Osteocyte (in vitro differentiated cells): ENCODE data around the gene RELB. TPM values are rescaled to one million over a fixed set of nuclear protein-coding genes. Genes with fewer than 3 reads are reported as not detected.

Experiments
- DNase-seq: peaks from one replicate; pipeline ENCODE4 v3.0.0; 2021; ENCODE audit warnings: mixed read lengths; ENCODE audit not compliant: unreplicated experiment; ENCODE audit errors: extremely low spot score
- H3K27ac Mint-ChIP-seq: one replicate; pipeline ENCODE4 v1.8.0; 2021; ENCODE audit warnings: mild to moderate bottlenecking, mixed read lengths; ENCODE audit not compliant: unreplicated experiment
- H3K27me3 Mint-ChIP-seq: one replicate; pipeline ENCODE4 v1.8.0; 2021; ENCODE audit warnings: mixed read lengths; ENCODE audit not compliant: unreplicated experiment
- H3K36me3 Mint-ChIP-seq: one replicate; pipeline ENCODE4 v1.8.0; 2021; ENCODE audit warnings: mixed read lengths; ENCODE audit not compliant: unreplicated experiment
- H3K4me1 Mint-ChIP-seq: one replicate; pipeline ENCODE4 v1.8.0; 2021; ENCODE audit warnings: mixed read lengths; ENCODE audit not compliant: unreplicated experiment
- H3K4me3 Mint-ChIP-seq: one replicate; pipeline ENCODE4 v1.8.0; 2021; ENCODE audit warnings: mild to moderate bottlenecking, moderate library complexity, mixed read lengths; ENCODE audit not compliant: unreplicated experiment
- H3K9me3 Mint-ChIP-seq: one replicate; pipeline ENCODE4 v1.8.0; 2021; ENCODE audit warnings: mixed read lengths; ENCODE audit not compliant: unreplicated experiment
- CTCF ChIP-seq: fragments of 200-600 bp; sonication (generic); IDR thresholded peaks from 2 replicates; pipeline ENCODE4 v1.5.0; 2021; ENCODE audit warnings: antibody characterized with exemption, mild to moderate bottlenecking, moderate library complexity
- total RNA-seq: library from RNA; stranded (reverse); gene quantifications from 2 replicates; pipeline ENCODE4 v1.2.1, GENCODE V29; 2021

Gene RELB
- total RNA-seq, 1 donor from 2014 or later = 15.1 TPM

DNA sequence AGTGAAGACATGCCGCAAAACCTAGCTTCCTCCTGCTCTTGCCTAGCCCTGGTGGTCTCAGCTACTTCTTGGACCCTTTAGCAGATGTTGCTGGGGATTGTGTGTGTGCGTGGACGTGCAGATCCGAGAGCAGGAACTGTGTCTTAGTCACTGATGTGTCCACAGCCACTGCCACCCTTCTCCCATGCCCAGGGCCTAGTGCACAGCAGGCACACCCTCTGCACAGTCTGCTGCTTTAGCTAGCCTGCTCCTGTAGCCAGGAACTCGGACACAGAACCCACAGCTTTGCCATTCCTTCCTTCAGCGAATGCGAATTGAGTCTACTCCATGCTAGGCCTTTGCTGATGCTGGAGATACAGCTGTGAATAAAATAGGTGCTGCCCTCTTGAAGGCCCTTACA lies 43.7 kb upstream of the RELB start:
- H3K9me3 Mint-ChIP-seq = no peaks in the 10 kb centered on the region
- H3K4me3 Mint-ChIP-seq = no peak overlapping the region
- DNase-seq = no peak
- peaks cover 35% of the 10 kb centered on the region for H3K4me1 Mint-ChIP-seq
- H3K36me3 Mint-ChIP-seq = peaks cover 4% of the 10 kb centered on the region
- no peaks in the 10 kb centered on the region for H3K27me3 Mint-ChIP-seq
- TF ChIP-seq CTCF = no peak
- no peak overlapping the region for H3K27ac Mint-ChIP-seq

DNA sequence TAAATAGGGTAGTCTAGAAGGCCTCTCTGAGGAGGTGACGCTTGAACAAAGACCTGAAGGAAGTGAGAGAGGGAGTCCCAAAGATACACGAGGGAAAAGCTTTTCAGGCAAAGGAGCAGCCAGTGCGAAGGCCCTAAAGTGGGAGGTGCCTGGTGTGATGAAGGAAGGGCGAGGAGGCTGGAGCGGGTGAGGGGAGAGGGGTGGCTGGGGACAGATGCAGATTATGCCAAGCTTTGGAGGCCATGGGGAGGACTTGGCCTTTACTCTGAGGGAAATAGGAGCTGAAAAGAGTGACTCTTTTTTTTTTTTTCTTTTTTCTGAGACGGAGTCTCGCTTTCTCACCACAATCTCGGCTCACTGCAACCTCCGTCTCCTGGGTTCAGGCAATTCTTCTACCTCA lies 43.2 kb upstream of the RELB start:
- no peak overlapping the region for H3K4me3 Mint-ChIP-seq
- no peaks in the 10 kb centered on the region for H3K27me3 Mint-ChIP-seq
- no peak overlapping the region for H3K27ac Mint-ChIP-seq
- H3K36me3 Mint-ChIP-seq = peaks cover 4% of the 10 kb centered on the region
- no peak for DNase-seq
- no peaks in the 10 kb centered on the region for H3K9me3 Mint-ChIP-seq
- H3K4me1 Mint-ChIP-seq = peaks cover 35% of the 10 kb centered on the region
- TF ChIP-seq CTCF = no peak

GRCh38 chr19:44959691-44960090 lies 41.6 kb upstream of the RELB start:
- DNase-seq = no peak
- peaks cover 8% of the 10 kb centered on the region for H3K36me3 Mint-ChIP-seq
- no peak overlapping the region for H3K27ac Mint-ChIP-seq
- H3K27me3 Mint-ChIP-seq = no peaks in the 10 kb centered on the region
- no peak overlapping the region for H3K4me3 Mint-ChIP-seq
- peaks cover 25% of the 10 kb centered on the region for H3K4me1 Mint-ChIP-seq
- no peak for TF ChIP-seq CTCF
- no peaks in the 10 kb centered on the region for H3K9me3 Mint-ChIP-seq

GRCh38 chr19:44960906-44961728 lies 40.1 kb upstream of the RELB start:
- Mint-ChIP-seq H3K4me3 (no peak overlapping the region), H3K4me1 (peaks cover 15% of the 10 kb centered on the region), H3K27me3 (no peaks in the 10 kb centered on the region), H3K27ac (peak overlapping the region; percentile 20), H3K36me3 (peaks cover 11% of the 10 kb centered on the region), H3K9me3 (no peaks in the 10 kb centered on the region)
- no peak for DNase-seq
- TF ChIP-seq CTCF = no peak

DNA sequence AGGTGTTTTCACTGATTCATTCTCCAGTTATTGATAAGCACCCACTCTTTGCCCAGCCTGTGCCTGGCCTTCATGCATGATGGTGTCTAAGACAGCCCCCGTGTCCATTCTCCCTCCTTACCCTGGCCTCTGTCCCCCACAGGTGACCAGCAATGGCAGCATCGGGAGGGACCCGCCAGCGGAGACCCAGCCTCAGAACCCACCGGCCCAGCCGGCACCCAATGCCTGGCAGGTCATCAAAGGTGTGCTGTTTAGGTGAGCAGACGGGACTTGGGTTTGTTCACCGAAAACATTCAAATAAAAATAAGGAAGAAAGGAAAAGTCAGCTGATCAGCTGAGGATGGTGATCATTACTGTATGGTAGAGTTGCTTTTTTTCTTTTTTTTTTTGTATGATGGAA lies 39.4 kb upstream of the RELB start:
- H3K36me3 Mint-ChIP-seq = peaks cover 11% of the 10 kb centered on the region
- no peak for DNase-seq
- no peak overlapping the region for H3K27ac Mint-ChIP-seq
- H3K4me3 Mint-ChIP-seq = no peak overlapping the region
- TF ChIP-seq CTCF = no peak
- no peaks in the 10 kb centered on the region for H3K27me3 Mint-ChIP-seq
- H3K4me1 Mint-ChIP-seq = peaks cover 8% of the 10 kb centered on the region
- no peaks in the 10 kb centered on the region for H3K9me3 Mint-ChIP-seq
